HG03432 (cell line): ENCODE measurements around the gene SRGAP3.

Experiments
- ATAC-seq: cut with Tn5 transposase; IDR thresholded peaks from one replicate; pipeline ENCODE4 v1.9.1; 2021; ENCODE audit warnings: mild to moderate bottlenecking, moderate library complexity; ENCODE audit not compliant: unreplicated experiment

Gene SRGAP3

DNA sequence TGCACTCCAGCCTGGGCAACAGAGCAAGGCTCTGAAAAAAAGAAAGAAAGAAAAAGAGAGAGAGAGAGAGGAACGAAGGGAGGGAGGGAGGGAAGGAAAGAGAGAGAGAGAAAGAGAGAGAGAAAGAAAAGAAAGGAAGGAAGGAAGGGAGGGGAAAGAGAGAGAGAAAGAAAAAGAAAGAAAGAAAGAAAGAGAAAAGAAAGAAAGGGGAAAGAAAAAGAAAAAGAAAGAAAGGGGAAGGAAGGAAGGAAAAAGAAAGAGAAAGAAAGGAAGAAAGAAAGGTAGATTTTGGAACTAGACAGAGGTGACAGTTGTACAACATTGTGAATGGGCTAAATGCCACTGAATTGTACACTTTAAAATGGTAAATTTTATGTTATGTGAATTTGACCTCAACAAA lies 5.3 kb upstream of the SRGAP3 start:
- ATAC-seq: no peak

DNA sequence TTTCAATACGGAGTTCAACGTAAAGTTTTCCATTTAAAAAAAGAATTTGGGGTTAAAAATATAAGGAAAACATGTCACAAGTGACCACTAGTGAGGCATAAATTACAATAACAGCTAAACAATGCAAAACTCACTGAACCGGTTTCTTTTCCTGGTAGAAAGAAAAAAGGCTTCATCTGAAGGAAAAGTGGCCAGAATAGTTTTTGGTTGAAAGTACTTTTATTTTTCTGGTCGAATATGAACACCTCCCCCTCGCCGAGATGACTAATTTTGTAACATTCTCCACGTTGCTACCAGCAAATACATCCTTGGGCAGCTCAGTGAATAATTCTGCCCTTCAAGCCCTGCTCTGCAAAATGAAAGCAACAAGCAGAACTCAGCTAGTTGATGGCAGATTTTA lies 3.9 kb upstream of the SRGAP3 start:
- no peak for ATAC-seq

DNA sequence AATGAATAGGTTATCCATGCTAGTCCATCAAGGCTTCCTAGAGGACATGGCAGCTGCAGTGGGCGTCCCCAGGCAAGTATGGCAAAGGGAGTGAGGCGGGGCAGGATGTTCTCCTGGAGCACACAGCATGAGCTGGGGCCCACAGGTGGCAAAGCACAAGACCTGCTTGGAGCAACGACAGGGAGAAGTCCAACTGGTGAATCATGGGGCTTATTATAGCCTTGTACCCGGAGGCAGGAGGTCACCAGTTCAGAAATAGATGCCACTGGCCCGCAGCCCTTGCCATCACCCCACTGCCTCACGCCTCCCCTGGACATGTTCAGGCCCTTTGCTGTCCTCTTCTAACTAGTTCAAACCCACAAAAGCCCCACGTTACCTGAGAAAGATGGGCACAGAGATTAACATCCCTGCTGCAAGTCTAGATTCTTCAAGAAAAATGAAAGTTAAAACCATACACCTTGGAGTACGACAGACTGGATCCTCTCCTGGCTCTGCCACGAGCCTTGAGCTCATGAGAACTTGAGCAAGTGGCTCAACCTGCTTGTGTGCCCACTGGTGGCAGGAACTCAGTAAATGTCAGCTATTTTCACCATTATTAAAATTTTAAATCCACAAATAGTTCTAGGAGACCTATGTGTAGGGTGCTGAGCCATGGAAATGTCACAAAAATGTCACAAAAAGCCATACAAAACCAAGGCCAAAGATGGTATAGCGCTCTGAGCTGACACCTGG lies 1.8 kb upstream of the SRGAP3 start:
- ATAC-seq: no peak

DNA sequence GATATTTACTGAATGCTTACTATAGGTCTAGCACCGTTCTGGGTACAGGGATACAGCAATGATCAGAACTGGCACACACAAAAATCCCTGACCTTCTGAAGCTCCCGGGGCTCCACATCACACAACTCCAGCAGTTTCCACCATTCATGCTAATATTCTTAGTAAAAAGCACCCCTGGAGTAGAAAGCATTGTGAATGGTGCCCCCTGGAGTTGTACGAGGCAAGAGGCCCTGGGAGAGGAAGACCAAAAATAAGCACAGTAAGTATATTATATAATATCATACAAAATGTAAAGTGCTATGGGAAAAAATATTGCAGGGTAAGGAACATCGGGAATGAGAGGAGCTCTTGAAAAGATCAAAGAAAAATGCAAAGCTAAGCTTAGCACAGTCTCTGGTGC lies 790 bp upstream of the SRGAP3 start:
- ATAC-seq: no peak

DNA sequence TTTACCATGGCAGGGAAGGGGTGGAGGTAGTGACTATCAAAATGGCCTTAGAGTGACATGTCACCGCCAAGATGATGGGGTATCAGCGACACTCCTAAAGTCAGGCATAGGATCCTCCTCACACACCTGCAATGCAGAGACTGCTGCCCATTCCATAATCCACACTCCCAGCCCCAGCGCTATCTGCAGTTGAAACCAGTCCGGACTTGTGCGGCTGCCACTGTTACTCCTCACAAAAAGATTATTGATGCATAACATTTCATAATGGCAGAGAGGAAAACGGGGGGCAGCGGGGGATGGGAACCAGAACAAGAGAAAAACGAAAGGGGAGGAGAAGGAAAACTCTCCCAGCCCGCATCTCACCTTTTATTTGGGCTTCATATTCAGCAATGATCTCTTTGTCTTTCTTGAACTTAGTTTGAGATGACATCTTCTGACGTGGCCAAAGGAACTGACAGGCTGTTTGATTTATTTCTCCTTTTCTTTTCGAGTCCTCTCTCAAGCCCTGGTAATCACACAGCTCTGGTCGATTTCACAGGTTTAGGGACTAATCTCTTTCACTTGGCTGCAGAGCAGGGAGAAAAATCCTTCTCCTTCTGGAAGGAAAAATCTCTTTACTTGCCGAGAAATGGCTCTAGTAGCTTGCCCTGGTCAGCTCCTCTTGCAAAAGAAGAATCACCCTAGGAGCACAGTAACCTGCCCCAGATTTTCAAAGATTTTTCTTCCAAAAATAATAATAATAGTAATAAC lies 749 bp downstream of the SRGAP3 start:
- no peak for ATAC-seq

DNA sequence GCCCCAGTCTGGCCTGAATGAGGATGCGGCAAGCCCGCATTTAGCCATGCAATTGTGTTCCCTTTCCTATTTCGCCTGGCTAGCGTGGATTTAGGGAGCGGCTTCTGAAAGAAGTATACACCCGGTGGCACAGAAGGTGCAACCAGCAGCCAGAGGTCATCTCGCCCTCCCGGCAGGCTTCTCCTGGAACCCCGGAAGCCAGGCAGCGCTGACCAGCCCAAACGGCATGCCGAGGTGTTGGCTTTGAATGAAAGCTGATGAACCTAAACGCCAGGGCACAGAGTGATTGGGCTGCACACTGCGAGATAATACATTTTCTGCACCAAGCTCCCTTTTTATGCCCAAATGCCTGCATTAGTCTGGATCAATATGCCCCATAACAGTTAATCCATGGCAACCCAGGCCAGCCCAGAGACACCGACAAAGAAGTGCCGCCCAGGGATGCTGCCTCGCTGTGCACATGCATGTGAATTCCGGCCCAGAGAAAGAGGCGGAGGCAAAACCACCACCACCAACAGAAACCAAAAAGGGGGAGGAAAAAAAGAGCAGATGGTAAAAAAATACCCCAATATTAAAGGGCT lies 1.4 kb downstream of the SRGAP3 start:
- ATAC-seq: no peak

DNA sequence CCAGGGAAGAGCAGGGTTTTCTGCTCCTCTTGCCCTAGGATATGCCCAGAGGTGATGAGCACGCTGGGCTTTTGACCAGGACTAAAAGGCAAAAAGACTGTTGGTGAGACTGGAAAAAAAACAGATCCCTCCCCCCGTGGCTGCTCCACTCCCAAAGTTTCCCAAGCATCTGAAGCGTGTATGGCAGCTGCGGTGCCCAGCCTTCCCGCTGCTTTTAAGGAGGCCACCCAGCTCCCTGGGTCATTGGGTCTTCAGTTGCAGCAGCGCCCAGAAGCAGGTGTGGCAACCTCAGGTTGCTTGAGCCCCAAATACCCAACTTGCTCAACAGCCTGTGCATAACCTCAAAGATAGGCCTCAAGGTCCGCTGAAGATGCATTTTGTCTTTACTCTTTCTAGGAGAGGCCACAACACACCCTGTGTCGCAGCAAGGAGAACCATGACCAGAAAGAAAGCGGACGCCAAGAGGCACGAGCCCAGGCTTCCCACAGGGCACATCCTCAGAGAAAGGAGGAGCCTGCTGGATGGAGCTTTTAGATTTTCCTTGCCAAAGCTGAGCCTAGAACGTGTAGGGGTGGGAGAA lies 2.0 kb downstream of the SRGAP3 start:
- no peak for ATAC-seq

DNA sequence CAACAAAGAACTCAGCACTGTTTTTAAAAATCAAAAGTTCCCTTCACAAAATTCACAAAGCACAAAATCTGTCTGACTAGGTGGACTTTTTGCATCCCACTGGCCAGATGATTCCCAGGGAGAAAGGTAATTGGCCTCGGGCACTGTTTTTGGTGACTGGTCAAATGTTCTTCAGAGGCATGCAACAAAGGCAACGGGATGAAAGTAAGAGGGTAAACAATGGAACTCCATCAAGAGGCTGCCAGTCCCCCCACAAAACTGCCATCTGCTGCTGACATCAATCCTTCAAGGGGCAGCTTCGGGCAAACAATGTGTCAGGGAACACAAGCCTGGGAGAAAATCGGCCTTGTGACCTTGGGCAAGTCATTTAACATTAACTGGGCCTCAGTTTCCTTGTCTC lies 3.3 kb downstream of the SRGAP3 start:
- ATAC-seq: no peak

DNA sequence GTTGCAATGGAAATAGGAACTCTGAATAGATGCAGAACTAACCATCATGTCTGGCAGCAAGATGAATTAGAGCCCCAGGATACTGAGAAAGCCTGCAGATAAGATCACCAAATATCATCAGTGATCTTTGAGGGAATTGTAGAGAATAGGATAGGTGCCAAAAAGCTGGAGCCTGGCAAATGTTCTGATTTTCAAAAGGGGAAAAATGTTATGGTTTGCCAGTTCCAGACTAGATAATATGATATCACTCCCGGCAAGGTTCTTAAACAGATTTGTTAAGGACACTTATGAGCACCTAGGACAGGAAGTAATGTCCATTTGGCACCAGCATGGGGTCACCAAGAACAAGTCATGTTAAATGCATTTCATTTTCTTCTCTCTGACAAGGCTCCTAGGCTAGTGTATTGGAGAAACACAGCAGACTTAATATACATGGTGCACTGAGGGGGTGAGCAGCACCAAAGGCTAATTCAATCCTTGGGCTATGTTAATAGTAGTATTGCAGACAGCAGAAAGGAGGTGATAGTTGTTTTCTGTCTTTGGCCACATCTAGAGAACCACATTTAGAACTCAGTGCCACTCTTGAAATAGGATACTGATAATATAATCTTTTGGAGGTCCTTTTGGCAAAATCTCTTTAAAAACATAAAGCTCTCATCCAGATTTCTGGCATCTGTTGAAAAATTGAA lies 4.8 kb downstream of the SRGAP3 start:
- ATAC-seq: no peak

DNA sequence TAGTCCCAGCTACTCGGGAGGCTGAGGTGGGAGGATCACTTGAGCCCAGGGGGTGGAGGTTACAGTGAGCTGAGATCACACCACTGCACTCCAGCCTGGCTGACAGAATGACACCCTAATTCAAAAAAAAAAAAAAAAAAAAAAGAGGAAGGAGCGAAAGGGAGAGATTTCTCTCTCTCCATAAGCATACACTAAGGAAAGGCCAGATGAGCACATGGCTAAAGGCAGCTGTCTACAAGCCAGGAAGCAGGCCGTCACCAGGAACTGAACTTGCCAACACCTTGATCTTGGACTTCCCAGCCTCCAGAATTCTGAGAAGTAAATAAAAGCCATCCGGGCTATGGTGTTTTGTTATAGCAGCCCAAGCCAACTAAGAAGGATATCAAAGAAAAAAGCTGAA lies 7.5 kb downstream of the SRGAP3 start:
- no peak for ATAC-seq

DNA sequence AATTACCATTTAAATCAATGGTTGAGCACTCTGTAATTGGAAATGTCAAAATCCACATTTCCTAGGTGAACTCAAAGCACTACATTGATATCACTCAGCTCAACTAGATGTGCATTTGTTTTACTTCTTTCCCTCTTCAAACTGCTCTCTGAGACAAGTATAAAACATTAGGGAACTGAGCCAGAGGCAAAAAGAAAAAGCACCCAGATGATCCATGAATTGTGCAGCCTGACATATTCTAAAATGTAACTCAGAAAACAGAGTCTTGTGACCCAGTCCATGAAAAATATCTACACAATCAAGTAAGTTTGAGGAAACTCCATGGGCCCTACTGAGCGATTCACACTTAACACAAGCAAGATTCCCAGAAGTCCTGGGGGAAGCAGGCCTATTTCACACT lies 9.8 kb downstream of the SRGAP3 start:
- no peak for ATAC-seq

DNA sequence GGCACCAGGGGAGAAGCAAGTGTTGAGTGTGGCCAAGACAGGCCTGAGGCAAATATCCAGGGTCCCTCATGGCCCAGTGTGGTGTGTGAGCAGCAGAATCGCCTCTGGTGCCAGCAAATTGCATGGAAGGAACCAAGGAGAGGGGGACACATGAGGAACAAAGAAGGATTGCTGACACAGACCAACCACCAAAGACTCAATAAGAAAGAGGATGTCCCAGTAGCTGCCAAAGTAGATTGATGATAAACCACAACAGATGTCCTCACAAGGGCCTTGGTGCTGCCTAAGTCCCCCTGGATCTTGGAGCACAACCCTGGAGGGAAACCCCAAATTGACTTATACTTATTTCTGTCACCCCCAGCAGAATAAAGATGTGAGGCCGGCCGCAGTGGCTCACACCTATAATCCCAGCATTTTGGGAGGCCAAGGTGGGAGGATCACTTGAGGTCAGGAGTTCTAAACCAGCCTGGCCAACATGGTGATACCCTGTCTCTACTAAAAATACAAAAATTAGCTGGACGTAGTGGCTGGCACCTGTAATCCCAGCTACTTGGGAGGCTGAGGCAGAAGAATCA lies 10.6 kb downstream of the SRGAP3 start:
- no peak for ATAC-seq

DNA sequence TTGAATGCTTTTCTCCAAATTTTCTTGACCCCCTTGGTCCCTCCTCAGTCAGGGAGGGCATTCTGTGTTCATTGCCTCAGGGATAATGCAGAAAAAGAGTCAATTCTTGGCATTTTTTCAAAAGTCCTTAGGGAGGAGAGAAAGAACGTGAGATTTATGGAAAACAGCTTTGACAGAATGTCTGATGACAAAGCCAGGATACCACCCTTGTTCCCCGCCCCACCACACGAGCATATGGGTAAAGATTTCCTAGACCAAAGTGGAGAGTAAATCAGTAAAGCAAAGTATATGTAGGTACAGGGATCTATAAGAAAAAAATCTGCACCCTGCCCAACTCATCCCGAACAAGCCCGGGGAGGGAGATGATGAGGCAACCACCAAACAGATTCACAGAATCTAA lies 11.2 kb downstream of the SRGAP3 start:
- ATAC-seq: no peak

DNA sequence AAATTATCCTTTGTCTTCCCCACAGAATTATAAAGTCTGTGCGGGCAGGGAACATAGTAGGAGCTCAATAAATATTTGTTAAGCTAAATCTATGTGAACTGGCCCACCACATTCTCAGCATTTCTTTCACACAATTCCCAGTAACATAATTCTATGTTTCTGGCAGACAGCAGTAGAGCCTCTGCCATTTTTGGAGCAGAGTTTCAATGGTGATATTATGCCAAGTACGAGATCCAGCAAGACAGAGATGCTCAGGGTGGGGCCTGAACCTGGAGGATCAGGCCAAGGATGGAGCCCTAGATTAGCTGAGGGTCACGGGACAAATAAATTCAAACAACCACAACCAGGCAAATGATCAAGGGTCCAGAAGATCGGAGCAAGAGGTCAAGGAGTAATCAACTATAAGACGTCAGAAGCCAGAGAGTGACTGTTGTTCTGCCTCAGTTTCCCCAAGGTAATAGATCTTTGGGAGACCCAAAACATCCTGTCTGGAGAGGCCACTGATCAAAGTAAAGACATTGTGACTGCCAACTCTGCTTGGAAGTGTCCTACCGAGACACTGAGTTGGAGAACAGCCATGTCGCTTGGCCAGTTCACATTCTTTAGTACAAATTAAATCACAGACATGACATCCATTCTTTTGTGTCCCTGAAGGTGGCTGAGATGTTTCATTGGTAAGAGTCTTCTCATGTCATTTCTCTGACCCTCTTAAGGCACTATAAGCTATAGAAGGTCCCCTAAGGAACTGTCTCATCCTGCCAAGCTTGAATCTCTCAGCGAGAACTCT lies 15.4 kb downstream of the SRGAP3 start:
- ATAC-seq: no peak

DNA sequence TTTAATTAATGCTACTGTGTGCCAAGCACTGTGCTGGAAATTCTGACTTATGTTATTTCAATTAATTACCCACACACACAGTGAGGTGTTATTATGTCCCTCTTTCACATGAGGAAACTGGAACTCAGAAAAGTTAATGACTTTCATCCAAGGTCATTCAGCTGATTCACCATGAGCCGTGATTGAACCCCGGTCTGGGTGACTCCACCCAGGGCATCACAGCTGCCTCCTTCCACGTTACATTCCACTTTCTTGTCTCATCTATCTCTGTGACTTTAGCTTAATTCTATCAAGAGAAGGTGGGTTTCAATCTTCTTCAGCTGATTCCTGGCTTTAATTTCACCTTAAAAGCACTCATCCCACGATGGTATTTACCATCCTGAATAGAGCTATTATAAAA lies 16.3 kb downstream of the SRGAP3 start:
- ATAC-seq: no peak

DNA sequence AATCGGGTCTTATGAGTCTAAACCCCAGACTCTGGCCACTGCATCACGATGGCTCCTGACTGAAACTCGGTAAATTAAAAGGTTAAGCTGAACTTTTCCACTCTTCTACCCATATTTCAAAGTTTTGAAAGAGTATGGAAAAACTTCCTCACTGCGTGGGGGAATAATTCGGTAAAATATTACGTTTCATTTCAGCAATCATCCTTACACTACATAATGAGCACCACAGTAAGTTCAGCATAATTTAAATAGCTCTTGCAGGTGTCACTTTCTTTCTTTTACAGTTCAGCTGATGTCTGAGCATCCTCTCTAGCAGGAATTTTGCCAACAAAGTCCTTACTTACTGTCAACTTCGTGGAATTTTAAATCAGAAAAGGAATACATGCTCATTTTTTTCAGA lies 17.5 kb downstream of the SRGAP3 start:
- no peak for ATAC-seq

DNA sequence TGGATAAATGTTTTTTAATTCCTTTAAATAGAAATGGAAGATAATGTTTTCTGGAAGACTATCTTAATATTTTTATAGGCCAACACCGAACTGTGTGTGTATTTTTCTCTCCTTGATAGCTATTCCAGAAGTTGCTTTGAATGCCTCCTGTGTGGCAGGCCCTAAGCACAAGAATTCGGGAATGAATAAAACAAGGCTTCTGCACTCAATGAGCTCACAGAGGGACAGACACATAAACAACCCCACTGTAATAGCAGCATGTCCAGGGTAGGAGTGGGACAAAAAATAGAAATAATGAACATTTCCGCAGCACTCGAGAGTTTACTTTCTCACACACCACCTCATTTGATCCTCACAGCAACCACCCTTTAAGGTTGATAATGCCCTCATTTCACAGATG lies 18.0 kb downstream of the SRGAP3 start:
- no peak for ATAC-seq

DNA sequence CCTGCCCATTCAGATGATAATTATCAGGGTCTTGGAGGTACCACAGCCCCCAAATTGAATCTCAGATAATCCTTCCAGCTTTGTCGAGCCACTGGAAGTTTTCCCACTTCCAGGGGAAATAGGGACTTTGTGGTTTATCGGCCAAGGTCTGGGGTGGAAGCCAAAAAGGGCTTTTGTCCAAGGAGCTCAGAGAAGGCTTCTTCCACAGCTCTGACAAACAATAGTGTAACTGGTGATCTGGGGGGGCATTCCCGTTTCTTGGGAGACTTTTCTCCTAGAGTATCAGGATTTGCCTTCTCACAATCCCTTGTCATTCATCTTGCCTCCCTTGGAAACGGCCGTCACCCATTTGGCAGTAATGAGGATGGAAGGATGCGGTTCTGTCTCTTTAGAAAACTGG lies 18.4 kb downstream of the SRGAP3 start:
- no peak for ATAC-seq

DNA sequence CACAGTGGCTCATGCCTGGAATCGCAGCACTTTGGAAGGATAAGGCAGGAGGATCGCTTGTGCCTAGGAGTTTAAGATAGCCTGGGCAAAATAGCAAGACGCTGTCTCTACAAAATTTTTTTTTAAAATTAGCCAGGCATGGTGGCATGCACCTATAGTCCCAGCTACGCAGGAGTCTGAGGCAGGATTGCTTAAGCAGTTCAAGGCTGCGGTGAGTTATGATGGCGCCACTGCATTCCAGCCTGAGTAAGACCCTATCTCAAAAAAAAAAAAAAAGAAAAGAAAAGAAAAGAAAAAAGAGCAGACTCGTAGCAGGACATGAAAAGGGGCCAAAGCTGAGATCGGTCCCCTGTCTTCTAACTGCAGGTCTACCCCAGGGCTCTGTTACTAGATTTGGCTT lies 18.9 kb downstream of the SRGAP3 start:
- ATAC-seq: no peak

DNA sequence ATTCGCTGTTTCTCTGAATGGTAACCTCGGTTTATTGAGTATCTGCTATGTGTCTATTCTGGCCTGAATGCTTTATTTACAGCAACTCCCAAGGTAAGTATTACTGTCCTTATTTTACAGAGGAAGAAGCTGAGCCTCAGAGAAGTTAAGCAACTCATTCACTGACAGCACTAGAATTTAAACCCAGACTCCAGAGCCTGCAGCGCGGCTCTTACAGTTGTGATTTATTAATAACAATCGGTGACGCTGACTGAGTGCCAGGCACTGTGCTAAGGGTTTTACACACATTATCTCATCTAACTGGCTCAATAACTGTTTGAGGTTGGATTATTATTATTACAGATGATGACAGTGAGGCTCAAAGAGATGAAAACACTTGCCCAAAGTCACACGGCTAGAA lies 19.6 kb downstream of the SRGAP3 start:
- no peak for ATAC-seq
